Measurements from ENCODE around the gene LRRC17.
"Not testable (repeated sequence)": the region's sequence is repeated elsewhere in the genome, so short reads cannot be mapped to it uniquely, and the experiment has no call there.

Gene LRRC17

DNA sequence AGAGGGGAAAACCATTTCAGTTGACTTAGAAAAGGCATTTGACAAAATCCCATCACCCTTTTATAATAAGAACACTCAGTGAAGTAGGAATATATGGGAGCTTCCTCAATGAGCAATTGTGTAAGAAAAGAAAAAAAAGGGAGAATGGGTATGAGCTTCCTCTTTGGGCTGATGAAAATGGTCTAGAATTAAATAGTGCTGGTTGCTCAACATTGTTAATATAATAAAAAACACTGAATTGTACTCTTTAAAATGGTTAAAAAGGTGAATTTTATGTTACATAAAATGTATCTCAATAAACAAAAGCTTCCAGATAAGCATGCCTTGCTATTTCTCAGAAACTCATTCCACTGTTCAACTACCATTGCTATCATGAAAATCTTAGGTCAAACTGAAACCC, 40.6 kb downstream of the LRRC17 start:
- H3K9me3 ChIP-seq (ENCODE audit: low read length): no peaks in the 10 kb centered on the region
- TF ChIP-seq, protein P1, sequence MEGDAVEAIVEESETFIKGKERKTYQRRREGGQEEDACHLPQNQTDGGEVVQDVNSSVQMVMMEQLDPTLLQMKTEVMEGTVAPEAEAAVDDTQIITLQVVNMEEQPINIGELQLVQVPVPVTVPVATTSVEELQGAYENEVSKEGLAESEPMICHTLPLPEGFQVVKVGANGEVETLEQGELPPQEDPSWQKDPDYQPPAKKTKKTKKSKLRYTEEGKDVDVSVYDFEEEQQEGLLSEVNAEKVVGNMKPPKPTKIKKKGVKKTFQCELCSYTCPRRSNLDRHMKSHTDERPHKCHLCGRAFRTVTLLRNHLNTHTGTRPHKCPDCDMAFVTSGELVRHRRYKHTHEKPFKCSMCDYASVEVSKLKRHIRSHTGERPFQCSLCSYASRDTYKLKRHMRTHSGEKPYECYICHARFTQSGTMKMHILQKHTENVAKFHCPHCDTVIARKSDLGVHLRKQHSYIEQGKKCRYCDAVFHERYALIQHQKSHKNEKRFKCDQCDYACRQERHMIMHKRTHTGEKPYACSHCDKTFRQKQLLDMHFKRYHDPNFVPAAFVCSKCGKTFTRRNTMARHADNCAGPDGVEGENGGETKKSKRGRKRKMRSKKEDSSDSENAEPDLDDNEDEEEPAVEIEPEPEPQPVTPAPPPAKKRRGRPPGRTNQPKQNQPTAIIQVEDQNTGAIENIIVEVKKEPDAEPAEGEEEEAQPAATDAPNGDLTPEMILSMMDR (IDR thresholded peaks at IDR 0.05; ENCODE audit: low read length): no peak
- no peak for TF ChIP-seq EZH2 (IDR thresholded peaks at IDR 0.05; ENCODE audit: borderline replicate concordance, low read length)
- H3K79me2 ChIP-seq (ENCODE audit: insufficient read depth, low read length): no peaks in the 10 kb centered on the region
- no peak overlapping the region for H3K4me3 ChIP-seq (ENCODE audit: low read depth, low read length, poor library complexity, severe bottlenecking)
- H3K9ac ChIP-seq (ENCODE audit: low read length): no peak overlapping the region
- H3K27me3 ChIP-seq (ENCODE audit: insufficient read depth, low read length): no peaks in the 10 kb centered on the region; the same call in 1 of the 2 replicates
- no peak overlapping the region for H2AFZ ChIP-seq (ENCODE audit: low read length)
- no peaks in the 10 kb centered on the region for H3K9me2 ChIP-seq (ENCODE audit: low read depth, low read length)
- H3K36me3 ChIP-seq (ENCODE audit: insufficient read depth, low read length): no peaks in the 10 kb centered on the region
- H4K20me1 ChIP-seq (ENCODE audit: insufficient read depth, low read length): no peaks in the 10 kb centered on the region
- no peaks in the 10 kb centered on the region for H3K4me1 ChIP-seq (ENCODE audit: insufficient read depth, low read length, severe bottlenecking)
- H3K4me2 ChIP-seq (ENCODE audit: low read length): no peak overlapping the region
- no peaks in the 10 kb centered on the region for H3F3A ChIP-seq (ENCODE audit: insufficient read depth, low read length)
- no peak overlapping the region for H3K27ac ChIP-seq (ENCODE audit: low read depth, low read length, poor library complexity, severe bottlenecking)

DNA sequence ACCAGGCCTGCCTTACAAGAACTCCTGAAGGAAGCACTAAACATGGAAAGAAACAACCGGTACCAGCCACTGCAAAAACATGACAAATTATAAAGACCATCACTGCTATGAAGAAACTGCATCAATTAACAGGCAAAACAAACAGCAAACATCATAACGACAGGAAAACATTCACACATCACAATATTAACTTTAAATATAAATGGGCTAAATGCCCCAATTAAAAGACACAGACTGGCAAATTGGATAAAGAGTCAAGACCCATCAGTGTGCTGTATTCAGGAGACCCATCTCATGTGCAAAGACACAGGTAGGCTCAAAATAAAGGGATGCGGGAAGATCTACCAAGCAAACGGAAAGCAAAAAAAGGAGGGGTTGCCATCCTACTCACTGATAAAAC, 41.6 kb downstream of the LRRC17 start:
- not testable (repeated sequence) for H3K79me2 ChIP-seq (ENCODE audit: insufficient read depth, low read length); H2AFZ ChIP-seq (ENCODE audit: low read length); H3K27me3 ChIP-seq (ENCODE audit: insufficient read depth, low read length); H3K36me3 ChIP-seq (ENCODE audit: insufficient read depth, low read length); H3K9me2 ChIP-seq (ENCODE audit: low read depth, low read length); H3K4me2 ChIP-seq (ENCODE audit: low read length); H3F3A ChIP-seq (ENCODE audit: insufficient read depth, low read length); H3K9me3 ChIP-seq (ENCODE audit: low read length); H3K4me3 ChIP-seq (ENCODE audit: low read depth, low read length, poor library complexity, severe bottlenecking); H4K20me1 ChIP-seq (ENCODE audit: insufficient read depth, low read length); H3K9ac ChIP-seq (ENCODE audit: low read length); H3K27ac ChIP-seq (ENCODE audit: low read depth, low read length, poor library complexity, severe bottlenecking); H3K4me1 ChIP-seq (ENCODE audit: insufficient read depth, low read length, severe bottlenecking)

DNA sequence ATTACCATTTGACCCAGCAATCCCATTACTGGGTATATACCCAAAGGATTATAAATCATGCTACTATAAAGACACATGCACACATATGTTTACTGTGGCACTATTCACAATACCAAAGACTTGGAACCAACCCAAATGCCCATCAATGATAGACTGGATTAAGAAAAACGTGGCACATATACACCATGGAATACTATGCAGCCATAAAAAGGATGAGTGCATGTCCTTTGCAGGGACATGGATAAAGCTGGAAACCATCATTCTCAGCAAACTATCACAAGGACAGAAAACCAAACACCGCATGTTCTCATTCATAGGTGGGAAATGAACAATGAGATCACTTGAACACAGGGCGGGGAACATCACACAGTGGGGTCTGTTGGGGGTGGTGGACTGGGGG, 45.2 kb downstream of the LRRC17 start:
- H3K79me2 ChIP-seq (ENCODE audit: insufficient read depth, low read length); H2AFZ ChIP-seq (ENCODE audit: low read length); H3K4me2 ChIP-seq (ENCODE audit: low read length); H3K4me3 ChIP-seq (ENCODE audit: low read depth, low read length, poor library complexity, severe bottlenecking); H3K9me3 ChIP-seq (ENCODE audit: low read length); H3K9me2 ChIP-seq (ENCODE audit: low read depth, low read length); H3K9ac ChIP-seq (ENCODE audit: low read length); H3K36me3 ChIP-seq (ENCODE audit: insufficient read depth, low read length); H3K4me1 ChIP-seq (ENCODE audit: insufficient read depth, low read length, severe bottlenecking); H3K27me3 ChIP-seq (ENCODE audit: insufficient read depth, low read length); H4K20me1 ChIP-seq (ENCODE audit: insufficient read depth, low read length); H3K27ac ChIP-seq (ENCODE audit: low read depth, low read length, poor library complexity, severe bottlenecking); H3F3A ChIP-seq (ENCODE audit: insufficient read depth, low read length): not testable (repeated sequence)

DNA sequence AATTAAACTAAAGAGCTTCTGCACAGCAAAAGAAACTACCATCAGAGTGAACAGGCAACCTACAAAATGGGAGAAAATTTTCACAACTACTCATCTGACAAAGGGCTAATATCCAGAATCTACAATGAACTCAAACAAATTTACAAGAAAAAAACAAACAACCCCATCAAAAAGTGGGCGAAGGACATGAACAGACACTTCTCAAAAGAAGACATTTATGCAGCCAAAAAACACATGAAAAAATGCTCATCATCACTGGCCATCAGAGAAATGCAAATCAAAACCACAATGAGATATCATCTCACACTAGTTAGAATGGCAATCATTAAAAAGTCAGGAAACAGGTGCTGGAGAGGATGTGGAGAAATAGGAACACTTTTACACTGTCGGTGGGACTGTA, 49.2 kb downstream of the LRRC17 start:
- not testable (repeated sequence) for H3F3A ChIP-seq (ENCODE audit: insufficient read depth, low read length); H4K20me1 ChIP-seq (ENCODE audit: insufficient read depth, low read length); H2AFZ ChIP-seq (ENCODE audit: low read length); H3K4me1 ChIP-seq (ENCODE audit: insufficient read depth, low read length, severe bottlenecking); H3K4me3 ChIP-seq (ENCODE audit: low read depth, low read length, poor library complexity, severe bottlenecking); H3K27ac ChIP-seq (ENCODE audit: low read depth, low read length, poor library complexity, severe bottlenecking); H3K9me3 ChIP-seq (ENCODE audit: low read length); H3K4me2 ChIP-seq (ENCODE audit: low read length); H3K9me2 ChIP-seq (ENCODE audit: low read depth, low read length); H3K36me3 ChIP-seq (ENCODE audit: insufficient read depth, low read length); H3K79me2 ChIP-seq (ENCODE audit: insufficient read depth, low read length); H3K27me3 ChIP-seq (ENCODE audit: insufficient read depth, low read length); H3K9ac ChIP-seq (ENCODE audit: low read length)

DNA sequence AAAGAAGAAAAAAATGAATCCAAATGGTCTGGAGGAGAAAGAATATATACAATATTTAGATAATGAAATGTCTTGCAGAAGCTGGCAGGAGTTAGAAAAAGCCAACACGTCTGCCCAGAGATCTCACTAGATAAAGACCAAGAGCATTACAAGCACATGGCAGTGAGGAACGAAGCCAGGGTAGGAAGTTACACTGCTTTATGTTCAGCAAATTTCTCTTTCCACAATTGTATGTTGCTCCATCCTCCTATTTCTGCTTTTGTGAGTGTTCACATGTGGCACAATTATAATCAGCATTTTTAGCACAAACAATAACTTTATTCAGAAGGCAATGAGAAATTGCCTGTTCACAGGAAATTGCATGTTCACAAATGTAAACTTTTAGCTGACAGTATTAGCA, 53.7 kb downstream of the LRRC17 start:
- Histone ChIP-seq H3K4me3 (ENCODE audit: low read depth, low read length, poor library complexity, severe bottlenecking) (no peak overlapping the region), H3K9me2 (ENCODE audit: low read depth, low read length) (no peaks in the 10 kb centered on the region), H3K4me1 (ENCODE audit: insufficient read depth, low read length, severe bottlenecking) (no peaks in the 10 kb centered on the region), H3K36me3 (ENCODE audit: insufficient read depth, low read length) (no peaks in the 10 kb centered on the region), H3K27me3 (ENCODE audit: insufficient read depth, low read length) (no peaks in the 10 kb centered on the region), H3K9me3 (ENCODE audit: low read length) (peaks cover 4% of the 10 kb centered on the region; the same call in 1 of the 2 replicates), H2AFZ (ENCODE audit: low read length) (no peak overlapping the region), H3F3A (ENCODE audit: insufficient read depth, low read length) (no peaks in the 10 kb centered on the region), H4K20me1 (ENCODE audit: insufficient read depth, low read length) (no peaks in the 10 kb centered on the region), H3K4me2 (ENCODE audit: low read length) (no peak overlapping the region), H3K9ac (ENCODE audit: low read length) (no peak overlapping the region), H3K27ac (ENCODE audit: low read depth, low read length, poor library complexity, severe bottlenecking) (no peak overlapping the region), H3K79me2 (ENCODE audit: insufficient read depth, low read length) (no peaks in the 10 kb centered on the region)
- no peak for TF ChIP-seq EZH2 (IDR thresholded peaks at IDR 0.05; ENCODE audit: borderline replicate concordance, low read length)
- TF ChIP-seq, protein P1 (IDR thresholded peaks at IDR 0.05; ENCODE audit: low read length): no peak
